ENCODE results near the gene MMP15. TPM values are rescaled to one million over a fixed set of nuclear protein-coding genes. Genes with fewer than 3 reads are reported as not detected.

MMP15 gene
- total RNA-seq, 2 experiments from 2014 or later = 0.25 to 0.63 TPM

GRCh38 chr16:58042886-58043515, 17.4 kb downstream of the MMP15 start:
- no peaks in the 10 kb centered on the region for H3K4me1 Mint-ChIP-seq (ENCODE audit: low read depth)
- no peaks in the 10 kb centered on the region for H3K36me3 Mint-ChIP-seq (ENCODE audit: low read depth)
- no peaks in the 10 kb centered on the region for H3K27me3 Mint-ChIP-seq
- H3K4me3 Mint-ChIP-seq = no peak overlapping the region
- no peak for TF ChIP-seq CTCF (IDR thresholded peaks at IDR 0.05)
- ChIA-PET POLR2A (no interaction called here), CTCF (no interaction called here)
- ATAC-seq (no peak), DNase-seq (no peak)
- H3K9me3 Mint-ChIP-seq = no peaks in the 10 kb centered on the region
- intact Hi-C loops (cut with micrococcal nuclease) = no loop called here
- H3K27ac Mint-ChIP-seq = no peak overlapping the region

- no peak overlapping the region for H3K27ac Mint-ChIP-seq
- H3K9me3 Mint-ChIP-seq = no peaks in the 10 kb centered on the region
- no peak for TF ChIP-seq CTCF (IDR thresholded peaks at IDR 0.05)
- CTCF ChIA-PET = no interaction called here
- intact Hi-C loops (cut with micrococcal nuclease) = no loop called here
- DNase-seq (no peak), ATAC-seq (no peak)
- no peaks in the 10 kb centered on the region for H3K27me3 Mint-ChIP-seq
- POLR2A ChIA-PET = no interaction called here
- no peaks in the 10 kb centered on the region for H3K4me1 Mint-ChIP-seq (ENCODE audit: low read depth)
- H3K36me3 Mint-ChIP-seq (ENCODE audit: low read depth) = no peaks in the 10 kb centered on the region
- no peak overlapping the region for H3K4me3 Mint-ChIP-seq
Observed at GRCh38 chr16:58043571-58044155, 18.1 kb downstream of the MMP15 start.

- Mint-ChIP-seq H3K9me3 (no peaks in the 10 kb centered on the region), H3K36me3 (ENCODE audit: low read depth) (no peaks in the 10 kb centered on the region), H3K27ac (no peak overlapping the region), H3K4me1 (ENCODE audit: low read depth) (no peaks in the 10 kb centered on the region), H3K4me3 (no peak overlapping the region), H3K27me3 (no peaks in the 10 kb centered on the region)
- CTCF ChIA-PET = no interaction called here
- POLR2A ChIA-PET = no interaction called here
- TF ChIP-seq CTCF (IDR thresholded peaks at IDR 0.05) = no peak
- DNase-seq = no peak
- ATAC-seq = no peak
- intact Hi-C loops (cut with micrococcal nuclease) = no loop called here
Observed at GRCh38 chr16:58044266-58045019, 18.9 kb downstream of the MMP15 start.

DNA sequence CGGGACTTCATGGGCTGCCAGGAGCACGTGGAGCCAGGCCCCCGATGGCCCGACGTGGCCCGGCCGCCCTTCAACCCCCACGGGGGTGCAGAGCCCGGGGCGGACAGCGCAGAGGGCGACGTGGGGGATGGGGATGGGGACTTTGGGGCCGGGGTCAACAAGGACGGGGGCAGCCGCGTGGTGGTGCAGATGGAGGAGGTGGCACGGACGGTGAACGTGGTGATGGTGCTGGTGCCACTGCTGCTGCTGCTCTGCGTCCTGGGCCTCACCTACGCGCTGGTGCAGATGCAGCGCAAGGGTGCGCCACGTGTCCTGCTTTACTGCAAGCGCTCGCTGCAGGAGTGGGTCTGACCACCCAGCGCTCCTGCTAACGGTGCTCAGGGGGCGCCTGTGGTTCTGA, 19.5 kb downstream of the MMP15 start:
- no peak overlapping the region for H3K27ac Mint-ChIP-seq
- TF ChIP-seq CTCF (IDR thresholded peaks at IDR 0.05) = no peak
- ChIA-PET POLR2A (no interaction called here), CTCF (no interaction called here)
- H3K4me1 Mint-ChIP-seq (ENCODE audit: low read depth) = no peaks in the 10 kb centered on the region
- intact Hi-C loops (cut with micrococcal nuclease) = no loop called here
- ATAC-seq = no peak
- no peak for DNase-seq
- no peak overlapping the region for H3K4me3 Mint-ChIP-seq
- H3K27me3 Mint-ChIP-seq = no peaks in the 10 kb centered on the region
- no peaks in the 10 kb centered on the region for H3K36me3 Mint-ChIP-seq (ENCODE audit: low read depth)
- no peaks in the 10 kb centered on the region for H3K9me3 Mint-ChIP-seq
